ENCODE data around the gene EN2.

The EN2 gene

GRCh38 chr7:155451840-155452239, 6.1 kb upstream of the EN2 start:
- no peak for DNase-seq

- DNase-seq, result no peak
These were observed 5.2 kb upstream of the EN2 start for GRCh38 chr7:155452505-155453295.

- no peak for DNase-seq
These were observed 4.4 kb upstream of the EN2 start for GRCh38 chr7:155453296-155454182.

GRCh38 chr7:155454183-155455112, 3.5 kb upstream of the EN2 start:
- no peak for DNase-seq

- DNase-seq, result no peak
These were observed 2.7 kb upstream of the EN2 start for GRCh38 chr7:155455132-155455693.

- no peak for DNase-seq
These were observed 1.9 kb upstream of the EN2 start for GRCh38 chr7:155455776-155456737.

- DNase-seq, result no peak
These were observed 988 bp upstream of the EN2 start for GRCh38 chr7:155456738-155457543.

GRCh38 chr7:155457544-155458110, 302 bp upstream of the EN2 start:
- DNase-seq, result no peak

GRCh38 chr7:155458878-155459699, 1.2 kb downstream of the EN2 start:
- no peak for DNase-seq

- DNase-seq, result no peak
These were observed 2.0 kb downstream of the EN2 start for GRCh38 chr7:155459700-155460461.

- no peak for DNase-seq
These were observed 3.1 kb downstream of the EN2 start for GRCh38 chr7:155460926-155461613.

- no peak for DNase-seq
These were observed 3.7 kb downstream of the EN2 start for GRCh38 chr7:155461631-155462030.

GRCh38 chr7:155462163-155462735, 4.3 kb downstream of the EN2 start:
- no peak for DNase-seq

GRCh38 chr7:155463114-155463811, 5.3 kb downstream of the EN2 start:
- no peak for DNase-seq

GRCh38 chr7:155464183-155464582, 6.3 kb downstream of the EN2 start:
- no peak for DNase-seq

GRCh38 chr7:155464948-155465739, 7.2 kb downstream of the EN2 start:
- DNase-seq, result no peak
